Fibroblast of skin of scalp (primary cell): ENCODE measurements around the gene LSM2.

Experiments used
- DNase-seq: peaks from one replicate; pipeline ENCODE4 v3.0.0-alpha.2; 2013

Gene LSM2

DNA sequence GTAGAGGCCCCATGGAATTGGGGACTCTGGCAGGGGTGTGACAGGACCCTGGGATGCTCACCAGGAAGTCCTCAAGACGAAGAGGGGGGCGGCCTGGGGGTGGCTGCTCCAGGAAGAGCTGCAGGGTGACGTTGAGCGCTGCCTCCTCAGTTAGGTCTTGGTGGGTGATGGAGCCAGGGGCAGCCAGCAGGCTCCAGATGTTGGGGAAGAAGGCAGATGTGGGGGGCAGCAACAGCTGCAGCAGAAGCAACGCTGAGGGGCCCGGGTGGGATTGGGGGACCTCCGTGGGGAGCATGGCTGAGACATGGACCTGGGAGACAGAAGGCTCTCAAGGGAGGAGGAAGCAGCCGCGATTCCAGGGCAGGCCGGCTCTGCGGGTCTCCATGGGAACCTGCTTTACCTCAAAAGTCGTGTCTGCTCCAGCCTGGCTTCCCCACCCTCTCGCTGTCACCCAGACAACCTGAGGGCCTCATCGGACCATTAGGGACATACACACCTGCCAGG lies 30.2 kb downstream of the LSM2 start:
- DNase-seq, result no peak

DNA sequence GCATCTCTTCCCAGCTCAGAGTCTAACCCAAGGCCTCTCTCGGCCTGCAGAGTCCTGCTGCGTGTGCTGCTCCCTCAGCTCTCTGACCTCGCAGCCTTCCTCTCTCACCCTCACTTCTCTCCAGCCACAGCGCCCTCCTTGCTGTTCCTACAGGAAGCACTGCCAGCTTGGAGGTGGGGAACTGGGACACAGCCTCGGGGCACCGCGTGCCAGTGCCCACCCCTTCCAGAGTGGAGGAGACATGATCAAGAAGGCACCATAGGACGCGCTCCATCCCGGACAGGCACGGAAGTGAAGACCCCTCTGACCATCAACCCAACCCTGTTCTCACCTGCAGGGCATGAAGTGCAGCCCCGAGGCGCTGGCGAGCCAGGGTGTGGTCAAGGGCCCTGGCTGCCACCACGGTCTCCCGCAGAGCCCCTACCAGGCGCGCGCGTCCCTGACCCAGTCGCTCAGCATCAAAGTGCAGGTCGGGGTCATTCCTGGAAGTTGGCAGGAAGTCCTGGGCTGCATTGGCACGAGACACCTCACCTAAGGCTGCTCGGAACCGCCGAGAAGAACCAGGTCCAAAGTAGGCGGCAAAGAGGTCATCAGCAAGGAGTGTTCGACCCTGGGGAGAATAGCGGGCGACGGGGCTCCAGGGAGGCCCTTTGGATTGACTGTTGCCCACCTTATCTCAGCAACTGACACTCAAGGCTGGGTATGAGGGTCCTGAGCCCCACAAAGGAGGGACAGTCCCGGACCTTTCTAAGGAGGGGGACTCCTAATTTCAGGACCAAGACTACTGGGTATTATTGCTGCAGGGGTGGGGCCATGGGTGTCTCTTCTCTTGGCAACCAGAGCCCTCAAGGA lies 30.9 kb downstream of the LSM2 start:
- DNase-seq, result no peak

DNA sequence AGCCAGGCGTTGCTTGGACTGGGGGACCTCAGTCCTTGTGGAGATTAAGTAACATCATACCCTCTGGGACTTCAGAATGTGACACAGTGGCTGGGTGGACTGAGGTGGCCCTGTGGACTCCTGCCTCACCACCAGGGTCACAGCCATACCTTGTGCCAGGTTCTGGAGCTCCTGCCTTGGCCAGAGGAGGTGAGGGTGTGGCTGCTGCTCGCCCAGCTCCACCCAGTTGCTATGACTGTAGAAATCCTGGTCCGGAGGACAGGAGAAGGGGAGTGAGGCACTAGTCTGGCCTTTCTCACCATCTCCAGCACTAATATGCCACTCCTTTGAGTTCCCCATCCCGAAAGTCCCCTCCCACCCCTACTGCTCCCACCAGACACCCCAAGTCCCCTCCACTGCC lies 31.6 kb downstream of the LSM2 start:
- no peak for DNase-seq

DNA sequence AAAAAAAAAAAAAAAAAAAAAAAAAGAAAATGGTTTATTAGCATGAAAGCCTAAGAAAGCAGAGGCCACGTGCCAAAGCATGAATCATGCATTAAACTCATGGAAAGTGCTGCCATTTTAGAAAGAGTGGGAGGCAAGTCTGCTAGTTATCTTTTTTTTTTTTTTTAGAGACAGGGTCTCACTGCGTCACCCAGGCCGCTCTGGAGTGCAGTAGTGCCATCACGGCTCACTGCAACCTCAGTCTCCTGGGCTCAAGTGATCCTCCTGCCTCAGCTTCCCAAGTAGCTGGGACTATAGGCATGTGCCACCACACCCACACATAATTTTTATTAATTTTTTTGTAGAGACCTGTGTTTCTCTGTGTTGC lies 34.8 kb downstream of the LSM2 start:
- DNase-seq, result peak; percentile 31

DNA sequence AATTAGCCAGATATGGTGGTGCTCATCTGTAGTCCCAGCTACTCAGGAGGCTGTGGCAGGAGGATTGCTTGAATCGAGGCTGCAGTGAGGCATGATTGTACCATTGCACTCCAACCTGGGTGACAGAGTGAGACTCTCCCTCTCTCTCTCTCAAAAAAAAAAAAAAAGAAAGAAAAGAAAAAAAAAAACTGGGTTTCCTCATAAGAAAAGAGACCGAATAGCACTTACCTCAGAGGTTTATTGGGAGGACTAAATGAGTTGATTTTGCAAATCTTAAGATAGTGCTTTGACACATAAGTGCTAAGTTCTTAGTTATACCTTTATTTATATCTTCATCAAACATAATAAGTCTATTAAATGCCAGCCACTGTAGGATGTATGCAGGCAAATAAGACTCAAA lies 35.9 kb downstream of the LSM2 start:
- no peak for DNase-seq

DNA sequence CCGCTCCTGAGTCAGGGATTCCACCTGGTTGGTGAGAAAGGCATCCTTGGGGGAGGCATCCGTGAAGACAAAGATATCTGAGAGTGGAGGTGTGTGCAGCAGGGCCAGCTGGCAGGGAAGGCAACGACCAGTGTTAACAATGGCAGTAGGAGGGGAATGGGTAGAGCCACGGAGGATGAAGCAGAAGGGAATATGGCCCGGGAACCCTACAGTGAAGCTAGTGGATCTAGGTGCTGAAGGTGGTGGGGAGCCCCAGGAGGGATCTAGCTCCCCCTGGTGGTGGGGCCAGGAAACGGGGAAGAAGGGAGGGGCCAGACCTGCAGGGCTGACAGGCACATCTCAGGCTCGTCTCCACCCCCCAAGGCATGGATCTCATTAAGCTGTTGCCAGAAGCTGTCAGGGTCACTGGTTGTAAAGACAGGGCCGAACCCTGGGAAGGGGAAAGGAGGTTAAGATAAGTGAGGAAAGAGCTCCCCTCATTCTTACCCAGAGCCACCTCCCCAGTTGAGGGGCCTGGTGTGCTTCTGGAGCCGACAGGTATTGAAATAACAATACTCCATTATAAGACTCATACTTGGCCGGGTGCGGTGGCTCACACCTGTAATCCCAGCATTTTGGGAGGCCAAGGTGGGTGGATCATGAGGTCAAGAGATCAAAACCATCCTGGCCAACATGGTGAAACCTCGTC lies 36.9 kb downstream of the LSM2 start:
- peak; percentile 53 for DNase-seq

DNA sequence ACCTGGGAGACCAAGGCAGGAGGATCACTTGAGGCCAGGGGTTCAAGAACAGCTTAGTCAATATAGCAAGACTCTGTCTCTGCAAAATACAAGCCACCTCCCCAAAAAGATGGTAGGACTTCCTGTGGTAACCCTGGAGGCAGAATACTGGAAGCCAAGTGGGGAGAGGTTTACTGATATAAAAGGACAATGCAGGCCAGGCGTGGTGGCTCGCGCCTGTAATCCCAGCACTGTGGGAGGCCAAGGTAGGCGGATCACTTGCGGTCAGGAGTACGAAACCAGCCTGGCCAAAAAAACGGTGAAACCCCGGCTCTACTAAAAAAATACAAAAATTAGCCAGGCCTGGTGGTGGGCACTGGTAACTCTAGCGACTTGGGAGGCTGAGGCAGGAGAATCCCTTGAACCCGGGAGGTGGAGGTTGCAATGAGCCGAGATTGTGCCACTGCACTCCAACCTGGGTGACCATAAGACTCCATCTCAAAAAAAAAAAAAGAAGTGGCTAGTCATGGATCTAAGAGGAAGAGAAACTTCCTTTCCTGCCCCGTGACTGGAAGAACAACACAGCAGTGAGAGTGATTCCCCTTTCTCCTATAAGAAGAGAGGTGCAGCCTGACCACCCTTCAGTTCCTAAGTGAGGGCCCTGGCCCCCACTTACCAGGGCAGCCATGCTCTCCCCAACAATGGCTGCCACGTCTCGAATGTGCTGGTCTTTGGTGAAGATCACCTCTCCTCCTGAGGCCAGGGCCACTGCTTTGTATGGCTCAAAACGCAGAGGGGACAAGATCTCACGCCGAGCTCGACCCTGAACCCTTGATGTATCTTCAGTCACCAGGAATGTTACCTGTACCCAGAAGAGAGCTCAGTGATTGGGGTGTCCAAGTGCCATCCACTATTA lies 38.2 kb downstream of the LSM2 start:
- no peak for DNase-seq

DNA sequence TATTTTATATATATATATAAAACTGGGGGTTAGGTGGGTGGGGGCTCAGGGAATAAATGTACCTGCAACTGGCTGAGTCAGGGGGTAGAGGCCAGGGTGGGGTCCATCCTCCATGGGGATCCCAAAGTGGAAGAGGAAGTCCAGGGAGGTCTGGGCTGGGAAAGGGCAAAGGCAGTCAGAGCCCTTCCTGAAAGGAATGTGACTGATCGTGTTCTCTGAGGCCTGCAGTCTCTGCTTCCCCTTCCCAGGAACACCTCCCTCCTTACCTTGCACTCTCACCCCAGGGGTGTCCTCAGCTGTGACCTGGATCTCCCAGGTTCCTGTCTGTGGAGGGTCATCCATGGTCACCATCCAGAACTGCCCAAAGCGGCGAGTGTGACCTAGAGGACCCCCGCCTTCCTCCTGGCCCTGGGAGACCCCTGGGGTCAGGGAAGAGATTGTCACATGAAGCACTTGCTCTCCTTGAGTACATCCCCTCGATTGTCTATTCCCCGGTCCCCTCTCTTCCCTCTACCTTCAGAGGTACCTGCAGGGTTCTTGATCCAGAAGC lies 39.6 kb downstream of the LSM2 start:
- no peak for DNase-seq

DNA sequence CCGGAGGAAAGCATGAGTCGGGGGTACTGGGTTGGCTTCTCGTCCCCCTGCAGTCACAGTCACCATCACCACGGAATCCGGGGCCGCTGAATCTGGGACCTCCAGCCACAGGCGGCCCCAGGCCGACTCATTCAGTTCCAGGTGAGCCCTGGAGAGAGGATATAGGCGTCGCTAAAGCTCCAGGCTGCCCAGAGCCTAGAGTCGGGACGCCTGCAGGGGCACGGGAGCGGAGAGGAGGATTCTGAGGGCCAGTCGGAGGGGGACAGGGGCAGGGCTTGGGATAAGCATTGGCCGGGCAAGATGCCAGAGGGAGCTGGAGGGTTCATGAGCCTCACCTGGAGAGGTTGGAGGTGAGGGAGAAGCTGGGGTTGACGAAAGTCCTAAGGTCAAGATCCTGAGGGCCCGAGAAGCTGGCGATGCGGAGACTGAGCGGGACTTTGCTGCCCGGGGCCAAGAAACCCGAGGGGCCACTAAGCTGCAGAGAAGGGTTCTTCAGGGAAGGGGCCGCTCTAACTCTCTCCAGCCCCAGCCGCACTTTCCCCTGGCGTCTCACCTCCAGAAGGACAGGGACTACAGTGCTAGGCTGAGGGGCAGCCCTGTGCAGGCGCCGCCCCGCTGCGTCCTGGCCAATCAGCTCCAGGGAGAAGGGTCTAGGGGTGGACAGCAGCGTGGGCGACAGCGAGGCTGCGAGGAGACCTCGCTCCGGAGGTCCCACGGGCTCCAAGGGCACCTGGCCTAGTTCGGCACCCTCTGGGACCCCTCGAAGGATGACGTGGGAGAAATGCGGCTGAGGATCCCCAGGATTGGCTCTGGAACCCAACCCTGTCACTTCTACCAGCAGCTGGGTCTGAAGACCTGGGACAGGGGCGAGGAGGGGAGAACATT lies 40.6 kb downstream of the LSM2 start:
- no peak for DNase-seq

DNA sequence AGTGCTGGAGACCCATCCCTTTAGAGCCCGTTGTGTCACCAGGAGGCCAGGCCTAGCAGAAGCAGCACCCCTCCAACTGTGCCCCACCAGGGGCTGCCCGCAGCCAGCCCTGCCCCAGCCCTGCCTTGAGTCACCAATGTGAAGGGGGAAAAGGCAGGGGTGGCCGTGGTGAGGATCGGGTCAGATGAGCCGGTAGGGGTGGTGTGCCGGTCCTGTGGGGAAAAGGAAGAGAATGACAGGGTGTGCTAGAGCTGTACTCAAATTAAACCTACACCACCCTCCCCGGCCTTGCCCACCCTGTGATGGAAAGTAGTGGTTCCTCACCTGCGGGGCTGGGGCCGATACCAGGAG lies 41.2 kb downstream of the LSM2 start:
- DNase-seq, result no peak

DNA sequence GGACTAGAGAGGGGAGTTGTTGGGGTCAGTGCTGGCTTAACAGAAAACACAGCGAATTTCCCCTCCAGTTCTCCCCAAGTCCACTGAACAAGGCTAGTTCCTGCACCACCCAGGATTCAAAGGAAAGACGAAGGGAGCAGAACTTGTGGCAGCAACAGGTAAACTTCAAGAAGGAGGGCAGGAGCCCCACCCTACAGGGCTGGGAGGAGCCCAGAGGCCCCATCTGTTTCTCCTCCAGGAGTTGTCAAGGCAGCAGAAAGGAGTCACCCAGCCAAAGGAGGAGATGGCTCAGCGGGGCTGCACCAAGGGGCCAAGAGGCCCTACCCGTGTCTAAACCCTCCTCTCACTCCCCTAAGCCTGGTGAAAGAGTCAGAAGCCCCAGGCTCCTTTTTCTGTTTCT lies 42.6 kb downstream of the LSM2 start:
- DNase-seq, result no peak

DNA sequence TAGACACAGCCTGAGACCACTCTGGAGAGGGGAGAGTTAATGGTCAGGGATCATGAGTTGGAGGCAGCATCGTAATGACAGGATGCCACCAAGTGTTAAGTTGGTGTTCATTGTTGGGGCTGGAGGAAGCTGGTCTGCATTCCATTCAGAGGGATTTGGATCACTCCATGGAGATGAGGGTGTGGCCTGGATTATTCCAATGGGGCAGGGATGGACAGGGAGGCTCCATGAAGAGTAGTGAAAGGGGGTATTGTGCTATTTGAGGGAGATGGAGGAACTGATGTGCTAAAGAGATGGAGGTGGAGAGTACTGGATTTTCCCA lies 43.2 kb downstream of the LSM2 start:
- DNase-seq, result peak; percentile 84

DNA sequence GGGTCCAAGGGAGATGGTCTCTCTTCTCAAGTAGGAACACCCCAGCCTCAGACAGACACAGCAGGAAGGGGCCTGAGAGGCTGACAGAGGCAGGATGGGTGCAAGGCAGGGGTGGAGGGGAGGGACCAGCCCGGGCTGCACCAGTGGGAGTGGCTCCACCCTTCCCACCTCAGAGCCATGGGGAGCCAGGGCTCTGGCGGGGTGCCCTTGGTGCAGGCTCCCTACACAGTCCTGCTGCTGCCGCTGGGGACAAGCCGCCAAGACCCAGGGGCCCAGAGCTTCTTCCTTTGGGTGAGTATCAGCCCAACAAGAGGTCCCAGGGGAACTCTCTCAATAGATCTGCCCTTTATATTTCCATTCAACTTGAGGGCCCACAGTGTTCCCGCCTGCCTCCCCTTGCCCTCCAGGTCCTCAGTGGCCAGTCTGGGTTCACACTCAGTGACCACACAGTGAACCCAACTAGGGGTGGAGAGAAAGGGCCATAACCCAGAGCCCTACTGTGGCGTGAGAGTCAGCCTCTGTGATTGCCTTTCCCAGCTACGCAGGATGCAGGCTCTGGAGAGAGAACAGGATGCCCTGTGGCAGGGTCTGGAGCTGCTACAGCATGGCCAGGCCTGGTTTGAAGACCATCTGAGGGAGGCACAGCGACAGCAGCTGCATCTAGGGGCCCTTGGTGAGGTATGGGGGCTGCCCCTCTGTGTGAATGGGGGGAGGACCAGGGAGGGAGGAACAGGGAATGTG lies 43.7 kb downstream of the LSM2 start:
- DNase-seq, result no peak

DNA sequence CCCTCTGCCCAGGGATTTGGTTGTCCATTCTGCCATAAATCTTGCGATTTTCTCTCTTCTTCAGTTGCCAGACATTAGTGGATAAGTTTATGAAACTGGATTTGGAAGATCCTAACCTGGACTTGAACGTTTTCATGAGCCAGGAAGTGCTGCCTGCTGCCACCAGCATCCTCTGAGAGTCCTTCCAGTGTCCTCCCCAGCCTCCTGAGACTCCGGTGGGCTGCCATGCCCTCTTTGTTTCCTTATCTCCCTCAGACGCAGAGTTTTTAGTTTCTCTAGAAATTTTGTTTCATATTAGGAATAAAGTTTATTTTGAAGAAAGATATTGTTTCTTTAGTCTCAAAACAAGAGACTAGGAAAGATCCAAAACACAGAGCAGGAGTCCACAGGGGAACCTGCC lies 44.4 kb downstream of the LSM2 start, which contains the start of gene SAPCD1:
Gene SAPCD1, plus strand, starts transcription at position 301 of the 400 bp plus-strand sequence. CDS start 399 bp downstream, outside the sequence.
- DNase-seq, result no peak

DNA sequence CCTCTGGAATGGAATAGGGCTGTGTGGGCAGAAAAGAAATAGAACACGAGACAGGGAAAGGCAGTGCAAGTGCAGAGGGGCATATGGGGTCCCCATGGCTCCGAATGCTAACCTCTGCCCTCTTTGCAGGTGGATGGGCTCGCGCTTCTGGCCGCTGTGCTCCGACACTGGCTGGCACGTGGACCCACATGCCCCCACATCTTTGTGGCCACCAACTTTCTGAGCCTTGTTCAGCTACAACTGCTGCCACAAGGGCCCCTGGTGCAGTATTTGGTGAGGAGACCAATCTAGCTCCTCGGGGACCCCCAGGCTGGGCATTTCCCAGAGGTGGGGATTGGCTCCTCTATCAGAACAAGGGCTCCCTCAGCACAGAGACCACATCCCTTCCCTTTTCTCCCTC lies 45.4 kb downstream of the LSM2 start:
- DNase-seq, result no peak

DNA sequence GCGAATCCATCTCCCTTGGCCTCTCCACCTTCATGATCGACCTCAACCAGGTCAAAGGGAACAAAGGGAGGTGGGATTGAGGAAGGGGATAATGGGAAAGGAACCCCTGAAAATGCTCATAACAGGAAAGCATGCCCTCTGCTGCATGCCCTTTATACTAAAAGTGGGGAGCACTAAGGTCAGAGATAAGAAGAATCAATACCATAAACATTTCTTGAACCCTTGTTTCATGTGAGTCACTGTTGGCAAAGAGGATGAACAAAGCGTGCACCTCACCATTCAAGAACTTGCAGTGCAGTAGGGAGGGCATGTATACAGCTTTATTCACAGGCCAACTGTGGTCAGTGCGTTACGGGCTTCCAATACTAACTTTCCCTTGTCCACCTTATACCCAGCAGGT lies 46.0 kb downstream of the LSM2 start:
- no peak for DNase-seq

DNA sequence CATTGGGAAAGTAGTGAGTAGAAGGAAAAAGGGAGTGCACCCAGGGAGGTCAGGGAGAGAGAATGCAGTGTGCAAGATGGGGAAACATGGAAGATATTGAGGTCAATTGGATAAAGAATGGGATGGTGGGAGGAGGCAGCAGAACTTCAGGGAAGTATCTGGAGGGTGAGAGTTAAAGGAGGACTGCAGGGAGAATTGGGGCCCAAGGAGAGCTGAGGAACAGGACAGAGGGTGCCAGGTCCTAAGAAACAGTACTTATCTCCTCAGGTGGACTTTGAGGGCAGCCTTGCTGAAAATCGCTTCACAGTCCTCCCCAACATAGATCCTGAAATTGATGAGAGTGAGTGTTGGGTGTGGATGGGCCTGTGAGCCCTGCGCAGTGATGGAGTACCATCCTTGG lies 48.5 kb downstream of the LSM2 start:
- no peak for DNase-seq

DNA sequence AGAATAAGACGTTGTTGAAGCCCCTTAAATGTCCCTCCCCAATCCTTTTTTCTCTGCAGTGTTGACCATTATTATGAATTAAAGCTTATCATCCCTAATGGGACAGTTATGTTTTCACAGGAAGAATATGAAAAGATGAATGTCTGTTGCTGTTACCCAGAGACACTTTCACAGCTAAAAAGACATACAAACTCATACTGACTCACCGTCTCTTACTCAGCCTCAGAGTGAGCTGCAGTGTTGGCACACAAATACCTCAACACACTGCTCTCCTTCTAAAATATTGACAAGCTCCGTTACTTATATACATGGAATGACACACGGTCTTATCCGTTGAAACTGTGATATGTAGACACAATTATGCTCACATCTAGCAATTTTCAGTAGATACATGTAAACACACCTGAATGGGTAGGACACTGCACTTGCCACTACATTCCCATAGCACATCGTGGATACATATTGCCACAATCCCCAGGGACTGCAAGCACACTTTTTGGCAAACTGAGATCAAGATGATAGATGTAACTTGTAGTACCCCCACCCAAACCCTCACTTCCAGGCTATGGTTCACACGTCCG lies 53.9 kb downstream of the LSM2 start:
- peak; percentile 64 for DNase-seq

DNA sequence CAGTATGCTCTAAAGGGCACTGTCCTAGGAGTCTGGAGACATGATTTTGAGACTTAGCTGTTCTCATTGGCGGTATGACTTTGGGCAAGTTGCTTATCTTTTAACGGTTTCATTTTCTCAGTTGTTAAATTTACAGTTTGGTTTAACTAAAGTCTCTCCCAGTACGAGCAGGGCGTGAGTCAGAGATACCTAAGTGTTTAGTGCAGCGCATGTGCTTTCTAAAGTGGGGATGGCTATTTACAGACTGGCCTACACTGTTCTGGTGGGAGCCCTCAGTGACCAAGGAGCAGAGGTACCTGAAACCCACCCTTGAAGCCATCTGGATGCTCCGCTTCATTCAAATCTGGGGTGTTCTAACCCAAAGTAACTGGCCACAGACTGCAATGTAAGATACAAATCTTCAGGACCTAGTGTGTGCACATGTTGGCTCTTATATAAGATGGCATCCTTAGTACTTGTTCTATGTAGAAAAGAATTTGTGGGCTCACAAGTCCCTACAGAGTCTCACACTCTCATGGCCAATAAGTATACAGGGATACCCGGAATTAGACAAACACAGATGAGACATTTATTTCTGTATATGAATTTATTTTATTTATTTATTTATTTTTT lies 56.2 kb downstream of the LSM2 start:
- DNase-seq, result no peak
